ENCODE results near the gene CCDC149. TPM values are rescaled to one million over a fixed set of nuclear protein-coding genes. Genes with fewer than 3 reads are reported as not detected.

CCDC149 gene
- total RNA-seq, 1 experiment from 2014 or later, result 0.95 TPM

- intact Hi-C loops (cut with micrococcal nuclease; ENCODE audit: unreplicated experiment), result no loop called here
- H3K36me3 ChIP-seq (ENCODE audit: control insufficient read depth, insufficient read depth, low read length), result no peaks in the 10 kb centered on the region
- BruUV-seq (replicated peaks), result no TSS peak
- peaks cover 5% of the 10 kb centered on the region for H3K9me3 Mint-ChIP-seq (ENCODE audit: unreplicated experiment)
- H3K36me3 Mint-ChIP-seq (ENCODE audit: insufficient read depth, unreplicated experiment), result no peaks in the 10 kb centered on the region
- no peak overlapping the region for H3K27ac Mint-ChIP-seq (ENCODE audit: unreplicated experiment)
- no peaks in the 10 kb centered on the region for H3K4me1 ChIP-seq
- TF ChIP-seq CTCF (IDR thresholded peaks at IDR 0.05; ENCODE audit: insufficient read depth in 1 of 2, low read depth in 1 of 2, low read length in 1 of 2, severe bottlenecking in 1 of 2, unreplicated experiment in 1 of 2), result no peak
- H3K4me3 ChIP-seq (ENCODE audit: low read depth, low read length), result no peak overlapping the region
- no peaks in the 10 kb centered on the region for H3K9me3 ChIP-seq
- CTCF ChIA-PET, result interaction anchor here (1.2 kb wide), 1 partner anchor 11 kb away, joined by 4 read pairs; no protein-coding TSS in a partner anchor
- H3K27me3 Mint-ChIP-seq (ENCODE audit: insufficient read depth, unreplicated experiment), result peaks cover 7% of the 10 kb centered on the region
- H3K27me3 ChIP-seq (replicated peaks; ENCODE audit: control insufficient read depth, insufficient read depth, low read length), result no peaks in the 10 kb centered on the region
- no peak for DNase-seq
- no peaks in the 10 kb centered on the region for H3K4me1 Mint-ChIP-seq (ENCODE audit: low read depth, unreplicated experiment)
- POLR2A ChIA-PET, result no interaction called here
- no peak overlapping the region for H3K4me3 Mint-ChIP-seq (ENCODE audit: unreplicated experiment)
Observed at GRCh38 chr4:24781999-24782745, 130.7 kb downstream of the CCDC149 start.

GRCh38 chr4:24780936-24781495 lies 131.8 kb downstream of the CCDC149 start:
- no peak for TF ChIP-seq CTCF (IDR thresholded peaks at IDR 0.05; ENCODE audit: insufficient read depth in 1 of 2, low read depth in 1 of 2, low read length in 1 of 2, severe bottlenecking in 1 of 2, unreplicated experiment in 1 of 2)
- H3K27me3 Mint-ChIP-seq (ENCODE audit: insufficient read depth, unreplicated experiment), result peaks cover 7% of the 10 kb centered on the region
- H3K36me3 Mint-ChIP-seq (ENCODE audit: insufficient read depth, unreplicated experiment), result no peaks in the 10 kb centered on the region
- ChIA-PET CTCF (no interaction called here), POLR2A (no interaction called here)
- intact Hi-C loops (cut with micrococcal nuclease; ENCODE audit: unreplicated experiment), result no loop called here
- no peaks in the 10 kb centered on the region for H3K9me3 ChIP-seq
- no TSS peak for BruUV-seq (replicated peaks)
- no peak overlapping the region for H3K4me3 ChIP-seq (ENCODE audit: low read depth, low read length)
- H3K27ac Mint-ChIP-seq (ENCODE audit: unreplicated experiment), result no peak overlapping the region
- H3K4me3 Mint-ChIP-seq (ENCODE audit: unreplicated experiment), result no peak overlapping the region
- H3K9me3 Mint-ChIP-seq (ENCODE audit: unreplicated experiment), result no peaks in the 10 kb centered on the region
- no peaks in the 10 kb centered on the region for H3K4me1 Mint-ChIP-seq (ENCODE audit: low read depth, unreplicated experiment)
- no peaks in the 10 kb centered on the region for H3K36me3 ChIP-seq (ENCODE audit: control insufficient read depth, insufficient read depth, low read length)
- no peaks in the 10 kb centered on the region for H3K27me3 ChIP-seq (replicated peaks; ENCODE audit: control insufficient read depth, insufficient read depth, low read length)
- H3K4me1 ChIP-seq, result no peaks in the 10 kb centered on the region
- no peak for DNase-seq

DNA sequence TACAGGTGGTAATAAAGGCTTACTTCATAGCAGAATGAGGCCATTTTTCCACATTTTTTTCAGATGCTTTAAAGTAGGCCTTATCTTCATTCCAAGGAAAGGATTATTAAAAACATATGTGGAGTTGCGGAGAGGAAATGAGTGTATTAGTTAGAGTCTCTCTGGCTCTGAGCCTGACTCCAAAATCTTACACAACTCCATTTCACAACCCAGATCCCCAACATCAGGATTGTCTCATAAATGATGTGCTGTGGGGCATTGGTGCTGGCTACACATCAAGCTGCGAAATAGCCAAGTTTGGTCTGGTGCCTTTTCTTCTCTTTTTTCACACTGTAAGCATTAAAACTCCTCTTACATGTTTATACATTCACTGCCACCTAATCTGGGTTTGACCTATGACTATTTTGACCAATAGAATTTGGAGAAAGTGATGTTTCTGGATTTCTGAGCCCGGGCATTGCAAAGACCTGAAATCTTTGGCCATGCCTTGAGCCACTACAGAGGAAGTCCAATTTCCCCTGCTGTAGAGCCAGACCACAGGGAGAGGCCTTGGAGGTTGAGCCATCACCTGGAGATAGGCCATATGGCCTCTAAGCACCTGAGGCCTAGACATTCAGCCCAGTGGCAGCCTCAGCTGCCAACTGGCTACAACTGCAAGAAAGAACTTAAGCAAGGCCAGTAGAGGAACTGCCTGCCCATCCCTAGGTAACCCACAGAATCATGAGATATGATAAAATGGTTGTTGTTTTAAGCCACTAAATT lies 134.2 kb downstream of the CCDC149 start:
- Histone ChIP-seq H3K27me3 (replicated peaks; ENCODE audit: control insufficient read depth, insufficient read depth, low read length) (no peaks in the 10 kb centered on the region), H3K4me3 (ENCODE audit: low read depth, low read length) (no peak overlapping the region), H3K9me3 (no peaks in the 10 kb centered on the region), H3K36me3 (ENCODE audit: control insufficient read depth, insufficient read depth, low read length) (no peaks in the 10 kb centered on the region), H3K4me1 (no peaks in the 10 kb centered on the region)
- H3K27ac Mint-ChIP-seq (ENCODE audit: unreplicated experiment), result no peak overlapping the region
- H3K4me1 Mint-ChIP-seq (ENCODE audit: low read depth, unreplicated experiment), result no peaks in the 10 kb centered on the region
- ChIA-PET CTCF (no interaction called here), POLR2A (no interaction called here)
- intact Hi-C loops (cut with micrococcal nuclease; ENCODE audit: unreplicated experiment), result no loop called here
- no peaks in the 10 kb centered on the region for H3K9me3 Mint-ChIP-seq (ENCODE audit: unreplicated experiment)
- no TSS peak for BruUV-seq (replicated peaks)
- no peak overlapping the region for H3K4me3 Mint-ChIP-seq (ENCODE audit: unreplicated experiment)
- H3K36me3 Mint-ChIP-seq (ENCODE audit: insufficient read depth, unreplicated experiment), result no peaks in the 10 kb centered on the region
- no peak for DNase-seq
- TF ChIP-seq CTCF (IDR thresholded peaks at IDR 0.05; ENCODE audit: insufficient read depth in 1 of 2, low read depth in 1 of 2, low read length in 1 of 2, severe bottlenecking in 1 of 2, unreplicated experiment in 1 of 2), result no peak
- peaks cover 3% of the 10 kb centered on the region for H3K27me3 Mint-ChIP-seq (ENCODE audit: insufficient read depth, unreplicated experiment)
